ENCODE measurements around the gene MED13L.

The MED13L gene

GRCh38 chr12:116277467-116278278, at the start of gene MED13L:
Gene MED13L (minus strand): TSS chr12:116277693. CDS start chr12:116277131, 562 bp downstream.
- peak; percentile 76 for DNase-seq (ENCODE audit: low read depth)

GRCh38 chr12:116325336-116325664, 47.8 kb upstream of the MED13L start:
- no peak for DNase-seq (ENCODE audit: low read depth)

- DNase-seq (ENCODE audit: low read depth) = no peak
Observed at GRCh38 chr12:116324654-116325335, 47.3 kb upstream of the MED13L start.

GRCh38 chr12:116323406-116324386, 46.2 kb upstream of the MED13L start:
- no peak for DNase-seq (ENCODE audit: low read depth)

GRCh38 chr12:116321913-116322312, 44.4 kb upstream of the MED13L start:
- DNase-seq (ENCODE audit: low read depth) = no peak

- no peak for DNase-seq (ENCODE audit: low read depth)
Observed at GRCh38 chr12:116320791-116321217, 43.3 kb upstream of the MED13L start.

- no peak for DNase-seq (ENCODE audit: low read depth)
Observed at GRCh38 chr12:116319898-116320621, 42.6 kb upstream of the MED13L start.

GRCh38 chr12:116319233-116319897, 41.9 kb upstream of the MED13L start:
- no peak for DNase-seq (ENCODE audit: low read depth)

- no peak for DNase-seq (ENCODE audit: low read depth)
Observed at GRCh38 chr12:116318576-116319232, 41.2 kb upstream of the MED13L start.

GRCh38 chr12:116317986-116318575, 40.6 kb upstream of the MED13L start:
- no peak for DNase-seq (ENCODE audit: low read depth)

- DNase-seq (ENCODE audit: low read depth) = no peak
Observed at GRCh38 chr12:116317139-116317538, 39.6 kb upstream of the MED13L start.

GRCh38 chr12:116314477-116314876, 37.0 kb upstream of the MED13L start:
- no peak for DNase-seq (ENCODE audit: low read depth)

GRCh38 chr12:116313194-116313927, 35.9 kb upstream of the MED13L start:
- no peak for DNase-seq (ENCODE audit: low read depth)

GRCh38 chr12:116310082-116310481, 32.6 kb upstream of the MED13L start:
- no peak for DNase-seq (ENCODE audit: low read depth)

GRCh38 chr12:116309343-116309742, 31.9 kb upstream of the MED13L start:
- DNase-seq (ENCODE audit: low read depth) = no peak

GRCh38 chr12:116308647-116309046, 31.2 kb upstream of the MED13L start:
- no peak for DNase-seq (ENCODE audit: low read depth)

GRCh38 chr12:116306968-116307367, 29.5 kb upstream of the MED13L start:
- no peak for DNase-seq (ENCODE audit: low read depth)

- no peak for DNase-seq (ENCODE audit: low read depth)
Observed at GRCh38 chr12:116306506-116306905, 29.0 kb upstream of the MED13L start.

GRCh38 chr12:116304621-116305020, 27.1 kb upstream of the MED13L start:
- DNase-seq (ENCODE audit: low read depth) = no peak
